Loucy (cell line): ENCODE data around the gene SH3BP4.

Source experiments
- H2AFZ ChIP-seq: fragments of 200-600 bp; sonication (generic); 2 replicates; pipeline ENCODE4 v1.6.0; 2016; ENCODE audit warnings: antibody characterized with exemption, mild to moderate bottlenecking, low read length, moderate library complexity
- H3F3A ChIP-seq: fragments of 200-600 bp; 2 replicates; pipeline ENCODE4 v1.6.0; 2016; ENCODE audit warnings: antibody characterized with exemption, low read depth, mild to moderate bottlenecking
- H3K27me3 ChIP-seq: fragments of 200-600 bp; sonication (generic); 2 replicates; pipeline ENCODE4 v1.6.1; 2014; ENCODE audit warnings: low read length, mild to moderate bottlenecking; ENCODE audit not compliant: insufficient read depth, poor library complexity, severe bottlenecking
- H3K36me3 ChIP-seq: fragments of 200-600 bp; sonication (generic); 2 replicates; pipeline ENCODE4 v1.6.1; 2016; ENCODE audit warnings: low read length; ENCODE audit not compliant: insufficient read depth
- H3K4me1 ChIP-seq: fragments of 200-600 bp; sonication (generic); 2 replicates; pipeline ENCODE4 v1.5.1; 2014; ENCODE audit warnings: low read length, mild to moderate bottlenecking; ENCODE audit not compliant: insufficient read depth, poor library complexity, severe bottlenecking
- H3K4me2 ChIP-seq: fragments of 200-600 bp; sonication (generic); 2 replicates; pipeline ENCODE4 v1.6.0; 2014; ENCODE audit warnings: antibody characterized with exemption, low read length, low read depth, mild to moderate bottlenecking; ENCODE audit not compliant: poor library complexity, severe bottlenecking
- H3K4me3 ChIP-seq: fragments of 200-600 bp; sonication (generic); 2 replicates; pipeline ENCODE4 v1.5.1; 2014; ENCODE audit warnings: low read length, mild to moderate bottlenecking, mixed read lengths; ENCODE audit not compliant: poor library complexity, severe bottlenecking
- H3K79me2 ChIP-seq: fragments of 200-600 bp; sonication (generic); 2 replicates; pipeline ENCODE4 v1.6.1; 2014; ENCODE audit warnings: low read length; ENCODE audit not compliant: insufficient read depth
- H3K9ac ChIP-seq: fragments of 200-600 bp; sonication (generic); 2 replicates; pipeline ENCODE4 v1.6.0; 2014; ENCODE audit warnings: mild to moderate bottlenecking, low read depth, low read length, moderate library complexity; ENCODE audit not compliant: poor library complexity, severe bottlenecking
- H3K9me2 ChIP-seq: fragments of 200-600 bp; sonication (generic); replicated peaks from 2 replicates; pipeline ENCODE4 v1.6.1; 2016; ENCODE audit warnings: low read depth, low read length, mixed read lengths
- H3K9me3 ChIP-seq: fragments of 200-600 bp; sonication (generic); 2 replicates; pipeline ENCODE4 v1.6.1; 2014; ENCODE audit warnings: mild to moderate bottlenecking, antibody characterized with exemption, low read length, low read depth; ENCODE audit not compliant: insufficient read depth
- H4K20me1 ChIP-seq: fragments of 200-600 bp; sonication (generic); 2 replicates; pipeline ENCODE4 v1.6.0; 2014; ENCODE audit warnings: antibody characterized with exemption, low read length, mild to moderate bottlenecking; ENCODE audit not compliant: insufficient read depth, poor library complexity, severe bottlenecking
- CTCF ChIP-seq: fragments of 200-600 bp; sonication (generic); conservative IDR thresholded peaks from 2 replicates; pipeline ENCODE4 v1.5.1; 2014; ENCODE audit warnings: mild to moderate bottlenecking, antibody characterized with exemption, low read length
- EZH2phosphoT487 ChIP-seq: fragments of 200-600 bp; IDR thresholded peaks from 2 replicates; pipeline ENCODE4 v1.6.1; 2018; ENCODE audit warnings: antibody characterized with exemption, mild to moderate bottlenecking, moderate library complexity, borderline replicate concordance

The SH3BP4 gene

GRCh38 chr2:234979204-234980167, 27.7 kb downstream of the SH3BP4 start:
- Histone ChIP-seq H3K4me2 (no peak overlapping the region), H3K9me2 (no peaks in the 10 kb centered on the region), H3K4me3 (no peak overlapping the region), H3K27me3 (no peaks in the 10 kb centered on the region), H3K79me2 (no peaks in the 10 kb centered on the region), H3F3A (no peaks in the 10 kb centered on the region), H4K20me1 (no peaks in the 10 kb centered on the region), H3K36me3 (no peaks in the 10 kb centered on the region), H3K9me3 (no peaks in the 10 kb centered on the region), H3K9ac (no peak overlapping the region), H3K4me1 (no peaks in the 10 kb centered on the region), H2AFZ (no peak overlapping the region)
- TF ChIP-seq CTCF (no peak), EZH2phosphoT487 (no peak)

GRCh38 chr2:234980451-234981187, 28.8 kb downstream of the SH3BP4 start:
- H3K9me3 ChIP-seq, result no peaks in the 10 kb centered on the region
- no peaks in the 10 kb centered on the region for H4K20me1 ChIP-seq
- no peaks in the 10 kb centered on the region for H3K79me2 ChIP-seq
- no peaks in the 10 kb centered on the region for H3K4me1 ChIP-seq
- TF ChIP-seq CTCF, result no peak
- TF ChIP-seq EZH2phosphoT487, result no peak
- no peak overlapping the region for H3K9ac ChIP-seq
- H3K27me3 ChIP-seq, result no peaks in the 10 kb centered on the region
- no peak overlapping the region for H3K4me2 ChIP-seq
- H2AFZ ChIP-seq, result no peak overlapping the region
- H3F3A ChIP-seq, result no peaks in the 10 kb centered on the region
- H3K36me3 ChIP-seq, result no peaks in the 10 kb centered on the region
- no peak overlapping the region for H3K4me3 ChIP-seq
- H3K9me2 ChIP-seq, result no peaks in the 10 kb centered on the region

GRCh38 chr2:234981197-234982095, 29.6 kb downstream of the SH3BP4 start:
- no peaks in the 10 kb centered on the region for H3K9me2 ChIP-seq
- H3K4me2 ChIP-seq, result no peak overlapping the region
- no peaks in the 10 kb centered on the region for H3K36me3 ChIP-seq
- no peaks in the 10 kb centered on the region for H4K20me1 ChIP-seq
- no peak for TF ChIP-seq CTCF
- no peak for TF ChIP-seq EZH2phosphoT487
- H2AFZ ChIP-seq, result no peak overlapping the region
- no peaks in the 10 kb centered on the region for H3K9me3 ChIP-seq
- H3F3A ChIP-seq, result no peaks in the 10 kb centered on the region
- H3K79me2 ChIP-seq, result no peaks in the 10 kb centered on the region
- no peaks in the 10 kb centered on the region for H3K4me1 ChIP-seq
- H3K4me3 ChIP-seq, result no peak overlapping the region
- no peak overlapping the region for H3K9ac ChIP-seq
- H3K27me3 ChIP-seq, result no peaks in the 10 kb centered on the region
